ENCODE measurements around the gene C16orf89.
"Not testable (repeated sequence)": the region's sequence is repeated elsewhere in the genome, so short reads cannot be mapped to it uniquely, and the experiment has no call there.

The C16orf89 gene

DNA sequence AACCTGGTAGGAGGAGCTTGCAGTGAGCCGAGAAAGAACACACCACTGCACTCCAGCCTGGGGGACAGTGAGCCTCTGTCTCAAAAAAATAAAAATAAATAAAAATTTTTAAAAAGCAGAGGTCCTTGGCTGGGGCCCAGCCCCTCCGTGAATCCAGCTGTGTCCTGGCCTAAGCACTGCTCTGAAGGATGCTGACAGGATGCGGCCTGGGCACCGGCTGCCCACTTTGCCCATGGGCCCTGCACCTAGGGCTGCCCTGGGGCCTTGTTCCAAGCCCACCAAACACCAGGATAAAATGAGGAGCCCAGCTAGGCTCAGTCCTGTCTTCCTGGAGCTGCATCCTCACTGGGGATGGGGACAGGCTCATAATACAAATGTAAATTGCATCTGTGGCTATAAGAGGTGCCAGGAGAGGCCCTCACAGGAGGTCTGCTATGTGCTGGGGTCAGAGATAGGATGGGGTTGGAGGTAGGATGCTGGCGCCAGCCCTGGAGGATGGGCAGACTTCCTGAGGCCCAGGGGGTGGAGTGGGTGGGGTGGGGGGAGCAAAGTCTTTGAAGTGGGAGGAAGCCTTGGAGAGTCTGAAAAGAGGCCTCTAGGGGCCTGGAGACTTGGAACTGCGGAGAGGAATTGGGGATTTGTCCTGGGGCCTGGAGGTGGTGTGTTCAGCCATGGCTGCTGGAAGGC lies 6.2 kb downstream of the C16orf89 start:
- no peak for DNase-seq

- no peak for DNase-seq
These were observed 7.3 kb downstream of the C16orf89 start for GRCh38 chr16:5058476-5058875.

DNA sequence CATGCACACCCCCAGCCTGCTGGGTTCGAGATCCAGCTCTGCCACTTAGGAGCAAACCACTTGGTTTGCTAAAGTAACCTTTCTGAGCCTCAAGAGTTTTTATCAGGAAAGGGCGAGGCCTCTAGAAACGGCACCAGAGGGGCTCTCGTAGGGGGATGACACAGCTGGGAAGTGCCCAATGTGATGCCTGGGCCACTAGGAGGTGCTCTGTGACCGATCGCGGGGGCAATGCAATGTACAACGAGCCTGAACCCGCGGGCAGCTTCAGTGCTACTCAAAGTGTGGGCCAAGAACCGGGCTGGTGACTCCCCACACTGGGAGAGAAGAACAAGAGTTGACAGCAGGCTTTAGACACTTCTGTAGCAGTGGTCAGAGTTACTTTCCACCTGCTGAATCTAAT lies 9.4 kb downstream of the C16orf89 start:
- peak; percentile 67 for DNase-seq

GRCh38 chr16:5054876-5055865 lies 10.6 kb downstream of the C16orf89 start:
- no peak for DNase-seq

GRCh38 chr16:5046914-5047313 lies 18.8 kb downstream of the C16orf89 start:
- no peak for DNase-seq

DNA sequence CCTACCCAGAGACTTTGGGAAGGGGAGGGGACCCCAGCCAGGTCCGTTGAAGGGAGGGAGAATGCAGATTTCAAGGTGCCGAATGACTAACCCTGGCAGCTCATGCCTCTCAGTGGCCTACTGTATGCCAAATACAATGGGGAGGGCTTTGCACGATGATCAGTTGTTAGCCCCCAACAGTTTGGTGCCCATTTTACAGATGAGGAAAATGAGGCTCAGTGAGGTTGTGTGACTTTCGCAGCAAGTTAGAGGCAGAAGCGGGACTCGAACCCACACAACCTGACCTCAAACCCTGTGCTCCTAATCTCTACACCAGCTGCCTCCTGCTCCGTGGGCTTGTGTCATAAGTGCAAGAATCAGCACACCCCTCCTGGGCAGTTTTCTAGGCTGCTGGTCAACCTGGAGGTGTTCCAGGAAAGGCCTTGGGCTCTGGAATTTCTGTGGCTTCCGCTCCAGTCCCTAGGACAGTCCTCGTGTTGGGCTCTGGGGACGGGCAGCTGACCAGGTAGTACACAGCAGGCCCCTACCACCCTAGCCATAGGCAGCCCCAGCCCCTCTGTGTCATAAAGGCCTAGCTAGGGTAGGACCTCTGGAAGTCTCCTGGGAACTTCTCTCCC lies 20.1 kb downstream of the C16orf89 start:
- DNase-seq: no peak

GRCh38 chr16:5044581-5044980 lies 21.2 kb downstream of the C16orf89 start:
- DNase-seq: not testable (repeated sequence)

- no peak for DNase-seq
These were observed 21.7 kb downstream of the C16orf89 start for GRCh38 chr16:5044011-5044540.

DNA sequence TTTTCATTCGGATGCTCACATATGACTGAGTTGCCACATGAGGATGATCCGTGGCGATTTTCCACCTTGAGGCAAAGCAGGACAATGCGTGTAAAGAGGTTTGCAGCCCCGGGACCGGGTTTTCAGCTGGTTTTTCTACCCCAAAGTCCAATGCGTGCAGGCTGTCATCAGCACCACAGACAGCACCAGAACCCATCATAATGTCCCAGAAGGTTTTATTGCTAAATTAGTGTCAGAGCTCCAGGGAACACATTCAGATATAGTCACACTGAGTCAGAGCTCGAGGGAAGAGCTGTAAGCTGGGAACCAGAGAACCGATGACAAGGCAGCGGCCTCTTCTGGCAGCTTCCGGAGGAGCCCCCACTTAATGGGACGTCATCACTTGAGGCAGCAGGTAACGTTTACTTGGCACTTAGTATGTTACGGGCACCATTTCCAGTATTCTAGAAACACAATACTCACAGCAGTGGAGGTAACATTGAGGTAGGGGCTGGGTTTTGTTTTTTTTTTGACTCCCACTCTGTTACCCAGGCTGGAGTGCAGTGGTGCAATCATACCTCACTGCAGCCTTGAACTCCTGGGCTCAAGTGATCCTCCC lies 23.1 kb downstream of the C16orf89 start:
- DNase-seq: no peak

GRCh38 chr16:5041600-5042133 lies 24.1 kb downstream of the C16orf89 start:
- no peak for DNase-seq

GRCh38 chr16:5040451-5040850 lies 25.3 kb downstream of the C16orf89 start:
- no peak for DNase-seq

DNA sequence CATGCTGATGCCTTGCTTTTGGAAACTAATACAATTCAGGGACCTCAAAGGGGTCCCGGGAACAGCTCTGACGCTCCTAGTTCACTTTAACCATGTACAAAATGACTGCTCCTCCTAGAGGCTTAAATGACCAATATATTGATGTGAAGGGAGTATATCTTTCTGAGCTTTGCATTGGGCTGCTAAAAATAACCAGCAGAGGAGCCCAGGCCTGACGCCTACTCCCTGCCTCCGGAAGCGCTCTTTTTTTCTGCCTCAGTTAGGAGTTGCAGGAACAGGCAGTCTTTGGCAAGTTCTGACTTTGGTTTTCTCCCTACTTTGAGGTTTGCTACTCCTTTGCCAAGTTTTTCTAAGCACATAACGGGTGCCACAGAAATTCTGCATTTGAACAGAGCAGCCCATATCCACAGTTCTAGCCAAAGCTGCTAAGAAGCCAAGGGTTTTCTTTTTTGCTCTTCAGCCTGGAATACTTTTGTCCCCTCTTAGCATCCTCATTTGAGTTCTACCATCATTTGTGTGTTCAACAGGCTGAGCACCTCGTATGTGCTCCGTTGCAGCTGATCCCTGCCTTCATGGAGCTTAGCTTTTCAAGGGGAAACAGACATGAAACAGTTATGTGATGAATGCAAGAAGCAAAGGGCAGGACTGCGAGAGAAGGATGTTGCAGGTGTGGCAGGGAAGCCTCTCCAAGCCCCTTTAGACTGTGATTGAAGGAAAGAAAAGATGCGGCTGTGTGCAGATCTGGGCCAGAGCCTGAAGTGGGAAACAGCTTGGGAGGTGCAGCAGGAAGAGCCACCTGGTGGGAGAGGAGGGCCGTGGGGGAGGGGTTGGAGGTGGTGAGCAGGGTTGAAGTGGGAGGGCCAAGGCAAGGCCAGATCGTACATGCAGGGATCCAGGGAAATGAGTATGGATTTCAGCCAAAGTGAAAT lies 29.3 kb downstream of the C16orf89 start:
- no peak for DNase-seq

DNA sequence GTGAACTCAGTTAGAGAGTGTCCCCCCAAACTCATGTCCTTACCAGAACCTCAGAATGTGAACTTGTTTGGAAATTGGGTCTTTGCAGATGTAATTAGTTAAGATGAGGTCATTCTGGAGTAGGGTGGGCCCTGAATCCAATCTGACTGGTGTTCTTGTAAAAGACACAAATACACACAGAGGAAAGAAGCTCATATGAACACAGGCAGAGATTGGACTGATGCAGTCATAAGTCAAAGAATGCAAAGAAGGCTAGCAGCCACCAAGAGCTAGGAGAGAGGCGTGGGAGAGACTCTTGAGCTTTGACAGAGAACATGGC lies 29.9 kb downstream of the C16orf89 start:
- no peak for DNase-seq

GRCh38 chr16:5034167-5034523 lies 31.6 kb downstream of the C16orf89 start:
- DNase-seq: no peak

GRCh38 chr16:5033256-5034166 lies 32.2 kb downstream of the C16orf89 start, which contains the start of gene NAGPA:
TSS of gene NAGPA (minus strand) at chr16:5033935. CDS start at chr16:5033914, 21 bp downstream.
- DNase-seq: peak; percentile 89

DNA sequence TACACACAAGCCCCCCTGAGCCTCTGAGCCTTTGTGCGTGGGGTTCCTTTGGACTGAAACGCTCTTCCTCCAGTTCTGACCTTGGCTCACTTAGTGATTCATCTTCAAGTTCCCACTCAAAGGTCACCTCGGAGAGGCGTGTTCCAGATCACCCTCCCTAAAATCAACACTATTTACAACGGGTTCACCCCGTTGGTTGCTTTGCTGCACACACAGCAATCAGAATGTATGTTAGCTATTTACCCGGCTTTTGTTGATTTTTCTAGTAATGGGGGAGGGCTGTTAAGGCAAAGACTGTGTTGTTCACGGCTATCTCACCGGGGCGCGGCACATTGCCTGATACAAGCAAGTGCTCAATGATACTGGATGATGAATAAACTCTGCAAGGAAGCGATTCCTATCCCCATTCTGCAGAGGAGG lies 33.0 kb downstream of the C16orf89 start:
- DNase-seq: no peak

DNA sequence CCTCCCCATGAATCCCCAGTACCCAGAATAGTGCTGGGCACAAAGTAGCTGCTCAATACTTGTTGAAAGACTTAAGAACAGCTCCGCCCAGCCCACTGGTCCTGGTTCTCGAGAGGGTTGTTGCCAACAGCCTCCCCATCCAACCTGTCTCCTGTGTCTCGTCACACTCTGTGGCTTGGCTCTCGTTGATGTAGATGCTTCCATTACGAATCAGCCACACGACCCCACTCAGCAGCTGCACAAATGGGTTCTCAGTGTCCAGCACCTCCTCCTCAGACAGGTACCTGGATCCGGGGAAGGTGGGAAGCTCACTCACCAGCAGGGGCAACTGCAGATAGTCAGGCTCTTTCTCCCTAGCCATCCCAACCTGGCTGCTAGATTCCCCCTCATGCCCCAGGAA lies 34.2 kb downstream of the C16orf89 start:
- DNase-seq: no peak

GRCh38 chr16:5030251-5030870 lies 35.4 kb downstream of the C16orf89 start:
- DNase-seq: no peak

DNA sequence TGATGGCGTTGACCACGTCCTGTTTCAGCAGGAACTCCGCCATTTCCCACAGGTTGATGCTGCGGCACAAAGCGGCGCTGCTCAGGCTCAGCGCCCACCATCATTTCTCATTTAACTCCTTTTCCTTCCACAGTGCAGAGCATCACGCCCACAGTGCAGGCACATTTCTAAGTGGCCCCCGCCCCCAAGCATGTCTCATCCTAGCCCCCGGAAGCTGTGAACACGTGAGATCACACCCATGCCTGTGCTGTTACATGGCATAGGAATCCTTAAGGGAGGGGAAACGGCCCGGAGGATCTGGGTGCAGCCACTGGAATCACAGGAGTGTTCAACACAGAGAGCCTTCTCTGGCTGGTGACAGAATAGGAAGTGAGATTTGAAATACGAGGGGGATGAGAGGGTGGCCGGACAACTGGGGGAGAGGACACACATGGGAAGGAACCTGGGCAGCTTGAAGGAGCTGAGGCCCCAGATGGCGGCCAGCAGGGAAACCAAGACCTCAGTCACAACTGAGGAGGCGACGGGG lies 36.7 kb downstream of the C16orf89 start:
- DNase-seq: no peak

Measured in activated CD4-positive, alpha-beta T cell treated with anti-CD3 and anti-CD28 coated beads, Interleukin-2, Interleukin-6, amounts not matched to agents 100 ng/mL and 50 ng/mL, durations not matched to agents 16 hours and 8 hours (primary cell).